Measurements from ENCODE around the gene WNT3. TPM values are rescaled to one million over a fixed set of nuclear protein-coding genes. Genes with fewer than 3 reads are reported as not detected.

Gene WNT3
- total and polyA plus RNA-seq, 3 experiments from 2014 or later = not detected

DNA sequence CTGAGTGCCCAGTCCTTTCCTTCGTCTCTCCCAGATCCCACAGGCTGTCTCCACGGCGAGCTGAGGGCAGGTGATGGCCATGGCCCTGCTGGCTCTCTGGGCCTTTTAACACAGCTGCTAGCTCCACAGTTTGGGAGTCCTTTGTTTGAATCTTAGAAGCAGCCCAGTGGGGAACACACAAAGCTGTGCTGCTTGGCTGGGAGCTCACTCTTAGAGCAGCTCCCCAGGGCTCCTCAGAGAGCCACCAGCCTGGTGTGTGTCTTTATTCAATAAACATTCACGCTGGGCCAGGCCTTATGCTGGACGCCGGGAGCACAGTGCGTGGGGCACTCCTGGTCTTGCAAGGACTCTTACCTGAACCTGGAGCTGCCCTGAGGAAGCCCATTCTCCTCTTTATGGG lies 29.7 kb downstream of the WNT3 start:
- H3K9me3 ChIP-seq (ENCODE audit: low read length) = no peaks in the 10 kb centered on the region
- peaks cover 0 to 3% (median 0%) of the 10 kb centered on the region in 3 donors for H3K36me3 Mint-ChIP-seq
- H3K36me3 ChIP-seq (ENCODE audit: insufficient read depth, low read length) = no peaks in the 10 kb centered on the region
- no peak overlapping the region for H3K4me3 ChIP-seq (ENCODE audit: low read length)
- ChIA-PET POLR2A (no interaction called here), CTCF (interaction anchor here (0.9 to 1.0 kb wide), 2 partner anchors 17 to 34 kb away, joined by 3 read pairs; no protein-coding TSS in a partner anchor)
- H3K4me3 Mint-ChIP-seq = no peak overlapping the region
- DNase-seq = no peak
- no peaks in the 10 kb centered on the region for H3K4me1 Mint-ChIP-seq
- no peak overlapping the region for H3K27ac ChIP-seq (ENCODE audit: low read depth, low read length)
- no peaks in the 10 kb centered on the region for H3K27me3 ChIP-seq (ENCODE audit: insufficient read depth, low read length, poor library complexity, severe bottlenecking)
- no peaks in the 10 kb centered on the region for H3K4me1 ChIP-seq (ENCODE audit: insufficient read depth, low read length)
- peaks cover 18 to 37% of the 10 kb centered on the region in 2 donors for H3K27me3 Mint-ChIP-seq
- no peak overlapping the region for H3K27ac Mint-ChIP-seq
- peaks cover 0 to 2% (median 0%) of the 10 kb centered on the region in 5 donors for H3K9me3 Mint-ChIP-seq

DNA sequence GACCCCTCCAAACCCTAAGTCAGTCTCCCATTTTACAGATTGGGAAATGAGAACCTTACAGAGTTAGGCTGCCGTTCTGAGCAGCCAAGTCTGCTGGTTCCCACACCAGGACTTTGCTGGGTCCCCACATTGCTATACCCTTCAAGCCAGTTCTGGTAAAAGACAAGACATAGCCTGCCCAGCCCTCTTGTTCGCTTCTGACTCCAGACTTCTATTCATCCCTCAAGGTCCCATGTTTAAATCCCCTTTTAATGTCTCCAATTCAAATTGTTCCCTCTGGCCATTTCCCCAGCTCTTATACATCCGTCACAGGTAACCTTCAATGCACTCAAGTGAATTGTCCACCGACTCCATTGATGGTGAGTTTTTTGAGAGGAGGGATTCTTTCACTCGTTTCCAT lies 30.2 kb downstream of the WNT3 start:
- no peak overlapping the region for H3K27ac ChIP-seq (ENCODE audit: low read depth, low read length)
- H3K9me3 ChIP-seq (ENCODE audit: low read length) = no peaks in the 10 kb centered on the region
- peaks cover 0 to 2% (median 0%) of the 10 kb centered on the region in 5 donors for H3K9me3 Mint-ChIP-seq
- no peak overlapping the region for H3K27ac Mint-ChIP-seq
- POLR2A ChIA-PET = no interaction called here
- peaks cover 0 to 3% (median 0%) of the 10 kb centered on the region in 3 donors for H3K36me3 Mint-ChIP-seq
- no peak overlapping the region for H3K4me3 Mint-ChIP-seq
- H3K36me3 ChIP-seq (ENCODE audit: insufficient read depth, low read length) = no peaks in the 10 kb centered on the region
- no peak for DNase-seq
- no peaks in the 10 kb centered on the region for H3K4me1 Mint-ChIP-seq
- no peaks in the 10 kb centered on the region for H3K4me1 ChIP-seq (ENCODE audit: insufficient read depth, low read length)
- H3K27me3 Mint-ChIP-seq = peaks cover 18 to 33% of the 10 kb centered on the region in 2 donors
- no peaks in the 10 kb centered on the region for H3K27me3 ChIP-seq (ENCODE audit: insufficient read depth, low read length, poor library complexity, severe bottlenecking)
- H3K4me3 ChIP-seq (ENCODE audit: low read length) = no peak overlapping the region
- CTCF ChIA-PET = interaction anchor here (0.9 to 1.0 kb wide), 2 partner anchors 18 to 34 kb away, joined by 3 read pairs; no protein-coding TSS in a partner anchor

DNA sequence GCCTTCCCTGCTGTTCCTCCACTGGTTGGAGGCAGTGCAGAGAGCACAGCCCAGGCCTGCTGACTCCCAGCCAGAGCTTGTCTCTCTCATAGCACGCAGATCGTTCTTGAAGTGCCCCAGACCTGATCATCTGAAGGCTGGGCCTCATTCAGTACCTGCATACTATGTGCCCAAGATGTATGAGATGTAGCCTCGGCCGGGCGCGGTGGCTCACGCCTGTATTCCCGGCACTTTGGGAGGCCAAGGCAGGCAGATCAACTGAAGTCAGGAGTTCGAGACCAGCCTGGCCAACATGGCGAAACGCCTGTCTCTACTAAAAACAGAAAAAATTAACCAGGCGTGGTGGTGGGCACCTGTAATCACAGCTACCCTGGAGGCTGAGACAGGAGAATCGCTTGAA lies 31.0 kb downstream of the WNT3 start:
- no peaks in the 10 kb centered on the region for H3K4me1 Mint-ChIP-seq
- no peak overlapping the region for H3K27ac Mint-ChIP-seq
- no peaks in the 10 kb centered on the region for H3K4me1 ChIP-seq (ENCODE audit: insufficient read depth, low read length)
- peaks cover 0 to 2% (median 0%) of the 10 kb centered on the region in 5 donors for H3K9me3 Mint-ChIP-seq
- DNase-seq = no peak
- no peak overlapping the region for H3K4me3 ChIP-seq (ENCODE audit: low read length)
- ChIA-PET CTCF (no interaction called here), POLR2A (no interaction called here)
- H3K4me3 Mint-ChIP-seq = no peak overlapping the region
- peaks cover 0 to 3% (median 0%) of the 10 kb centered on the region in 3 donors for H3K36me3 Mint-ChIP-seq
- H3K27me3 ChIP-seq (ENCODE audit: insufficient read depth, low read length, poor library complexity, severe bottlenecking) = no peaks in the 10 kb centered on the region
- H3K27ac ChIP-seq (ENCODE audit: low read depth, low read length) = no peak overlapping the region
- peaks cover 18 to 32% of the 10 kb centered on the region in 2 donors for H3K27me3 Mint-ChIP-seq
- no peaks in the 10 kb centered on the region for H3K36me3 ChIP-seq (ENCODE audit: insufficient read depth, low read length)
- H3K9me3 ChIP-seq (ENCODE audit: low read length) = no peaks in the 10 kb centered on the region

DNA sequence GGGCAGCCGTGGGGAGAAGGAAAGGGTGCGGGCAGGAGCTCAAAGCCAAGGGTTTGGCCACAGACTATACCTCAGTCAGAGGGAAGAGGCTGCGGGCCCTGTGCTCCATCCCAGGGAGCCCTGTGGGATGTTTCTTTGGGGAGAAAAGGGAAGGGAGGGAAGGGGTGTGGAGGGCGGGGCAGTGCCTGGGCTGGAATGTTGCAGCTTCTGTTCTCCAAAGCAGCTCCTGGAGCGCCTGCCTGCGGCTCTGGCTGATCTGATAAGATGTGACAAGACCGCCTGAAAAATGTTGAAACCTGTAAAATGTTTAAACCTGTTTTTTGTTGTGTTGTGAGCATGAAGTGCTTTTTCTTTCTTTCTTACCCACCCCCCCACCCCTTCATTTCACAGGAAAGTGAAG lies 32.8 kb downstream of the WNT3 start:
- Histone ChIP-seq H3K4me1 (ENCODE audit: insufficient read depth, low read length) (no peaks in the 10 kb centered on the region), H3K9me3 (ENCODE audit: low read length) (no peaks in the 10 kb centered on the region), H3K27me3 (ENCODE audit: insufficient read depth, low read length, poor library complexity, severe bottlenecking) (no peaks in the 10 kb centered on the region), H3K36me3 (ENCODE audit: insufficient read depth, low read length) (no peaks in the 10 kb centered on the region), H3K27ac (ENCODE audit: low read depth, low read length) (no peak overlapping the region), H3K4me3 (ENCODE audit: low read length) (no peak overlapping the region)
- H3K27me3 Mint-ChIP-seq = peaks cover 14 to 19% of the 10 kb centered on the region in 2 donors
- no peaks in the 10 kb centered on the region for H3K4me1 Mint-ChIP-seq
- H3K36me3 Mint-ChIP-seq = peaks cover 0 to 3% (median 0%) of the 10 kb centered on the region in 3 donors
- DNase-seq = no peak
- ChIA-PET POLR2A (no interaction called here), CTCF (no interaction called here)
- no peak overlapping the region for H3K27ac Mint-ChIP-seq
- peaks cover 0 to 2% (median 0%) of the 10 kb centered on the region in 5 donors for H3K9me3 Mint-ChIP-seq
- no peak overlapping the region for H3K4me3 Mint-ChIP-seq

DNA sequence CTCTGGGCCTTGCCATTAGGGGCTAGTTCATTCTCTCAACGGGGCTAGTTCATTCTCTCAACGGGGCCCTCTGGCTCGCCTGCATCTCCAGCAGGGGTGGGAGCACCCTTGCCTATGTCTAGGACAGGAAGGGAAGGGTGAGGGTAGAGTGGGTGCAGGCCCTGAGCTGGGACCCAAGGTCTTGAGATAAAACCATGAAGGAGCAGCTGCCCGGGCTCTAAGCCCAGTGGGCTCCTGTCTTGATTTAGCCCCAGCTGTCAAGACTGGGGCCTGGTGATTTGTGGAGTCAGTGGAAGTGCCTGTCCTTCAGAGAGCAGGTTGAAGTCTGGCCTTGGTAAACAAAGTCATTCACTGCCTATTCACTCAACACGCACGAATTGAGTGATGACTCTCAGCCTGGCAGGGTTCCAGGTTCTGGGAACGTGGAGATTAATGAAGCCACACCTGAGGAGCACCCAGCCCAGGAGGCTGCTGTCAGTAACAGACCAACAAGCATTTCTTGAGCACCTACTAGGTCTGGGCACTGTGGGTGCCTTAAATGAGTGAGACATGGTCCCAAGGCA lies 35.4 kb downstream of the WNT3 start:
- DNase-seq = no peak
- ChIA-PET CTCF (interaction anchor here (1.0 kb wide), 1 partner anchor 25 kb away, joined by 3 read pairs; no protein-coding TSS in a partner anchor), POLR2A (no interaction called here)
- Histone ChIP-seq H3K4me1 (ENCODE audit: insufficient read depth, low read length) (no peaks in the 10 kb centered on the region), H3K27ac (ENCODE audit: low read depth, low read length) (no peak overlapping the region), H3K9me3 (ENCODE audit: low read length) (no peaks in the 10 kb centered on the region), H3K27me3 (ENCODE audit: insufficient read depth, low read length, poor library complexity, severe bottlenecking) (no peaks in the 10 kb centered on the region), H3K36me3 (ENCODE audit: insufficient read depth, low read length) (no peaks in the 10 kb centered on the region), H3K4me3 (ENCODE audit: low read length) (no peak overlapping the region)
- H3K4me3 Mint-ChIP-seq = no peak overlapping the region
- H3K36me3 Mint-ChIP-seq = no peaks in the 10 kb centered on the region
- peaks cover 18% of the 10 kb centered on the region in 2 donors for H3K27me3 Mint-ChIP-seq
- no peak overlapping the region for H3K27ac Mint-ChIP-seq
- no peaks in the 10 kb centered on the region for H3K9me3 Mint-ChIP-seq
- no peaks in the 10 kb centered on the region for H3K4me1 Mint-ChIP-seq

DNA sequence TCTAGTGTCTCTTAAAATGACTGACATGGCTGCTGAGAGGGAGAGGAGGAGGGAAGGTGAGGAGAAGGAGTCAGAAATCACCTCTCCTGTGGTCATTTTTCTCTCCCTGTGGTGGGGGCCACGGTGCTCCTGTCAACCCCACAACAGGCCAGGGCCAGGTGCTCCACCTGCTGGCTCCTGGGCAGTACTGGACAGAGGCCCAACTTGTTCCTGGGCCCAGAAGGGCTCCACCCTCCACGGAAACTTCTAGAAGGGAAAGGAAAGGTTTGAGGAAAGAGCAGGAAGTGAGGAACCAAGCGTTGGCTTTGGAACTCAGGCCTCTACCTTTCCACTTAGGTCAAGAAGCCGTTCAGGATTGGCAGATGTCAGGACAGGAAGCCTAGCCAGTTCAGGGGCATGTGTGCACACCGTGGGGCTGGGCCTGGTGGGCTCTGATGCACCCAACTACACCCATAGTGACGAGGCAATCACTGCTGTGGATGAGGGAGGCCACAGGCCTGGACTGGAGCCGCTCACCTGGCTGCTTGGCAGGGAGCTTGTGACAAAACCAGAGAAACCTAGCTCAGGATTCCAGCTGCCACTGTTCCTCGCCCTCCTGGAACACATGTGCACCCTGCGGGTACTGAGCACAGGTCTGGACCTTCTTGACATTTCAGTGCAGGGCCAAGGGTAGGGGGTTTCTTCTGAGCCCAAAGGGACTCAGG lies 36.1 kb downstream of the WNT3 start:
- ChIA-PET POLR2A (no interaction called here), CTCF (no interaction called here)
- no peaks in the 10 kb centered on the region for H3K36me3 ChIP-seq (ENCODE audit: insufficient read depth, low read length)
- H3K4me1 Mint-ChIP-seq = no peaks in the 10 kb centered on the region
- H3K36me3 Mint-ChIP-seq = no peaks in the 10 kb centered on the region
- H3K27me3 ChIP-seq (ENCODE audit: insufficient read depth, low read length, poor library complexity, severe bottlenecking) = no peaks in the 10 kb centered on the region
- H3K27ac ChIP-seq (ENCODE audit: low read depth, low read length) = no peak overlapping the region
- no peaks in the 10 kb centered on the region for H3K4me1 ChIP-seq (ENCODE audit: insufficient read depth, low read length)
- no peak overlapping the region for H3K4me3 Mint-ChIP-seq
- no peak for DNase-seq
- no peaks in the 10 kb centered on the region for H3K9me3 ChIP-seq (ENCODE audit: low read length)
- no peaks in the 10 kb centered on the region for H3K9me3 Mint-ChIP-seq
- H3K4me3 ChIP-seq (ENCODE audit: low read length) = no peak overlapping the region
- peaks cover 18 to 25% of the 10 kb centered on the region in 2 donors for H3K27me3 Mint-ChIP-seq
- no peak overlapping the region for H3K27ac Mint-ChIP-seq

DNA sequence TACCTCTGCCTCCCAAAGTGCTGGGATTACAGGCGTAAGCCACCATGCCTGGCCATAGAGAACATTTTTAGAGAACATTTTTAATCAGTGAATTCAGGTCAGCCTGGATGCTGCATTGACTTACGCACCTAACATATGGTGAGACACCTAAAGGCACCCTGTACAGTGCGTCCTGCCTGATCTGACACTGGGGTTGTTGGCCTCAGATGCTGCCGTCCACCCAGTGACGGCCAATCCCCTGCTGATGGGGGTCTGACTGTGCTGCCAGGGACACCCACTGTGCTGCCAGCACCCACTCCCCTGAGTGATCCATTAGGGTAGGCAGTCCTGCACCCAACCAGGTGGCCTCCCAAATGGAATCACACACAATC lies 38.5 kb downstream of the WNT3 start:
- Mint-ChIP-seq H3K27me3 (peaks cover 25 to 39% of the 10 kb centered on the region in 2 donors), H3K4me1 (no peaks in the 10 kb centered on the region), H3K9me3 (no peaks in the 10 kb centered on the region), H3K4me3 (no peak overlapping the region), H3K36me3 (no peaks in the 10 kb centered on the region), H3K27ac (no peak overlapping the region)
- ChIA-PET POLR2A (no interaction called here), CTCF (no interaction called here)
- no peaks in the 10 kb centered on the region for H3K27me3 ChIP-seq (ENCODE audit: insufficient read depth, low read length, poor library complexity, severe bottlenecking)
- H3K4me3 ChIP-seq (ENCODE audit: low read length) = no peak overlapping the region
- H3K36me3 ChIP-seq (ENCODE audit: insufficient read depth, low read length) = no peaks in the 10 kb centered on the region
- H3K27ac ChIP-seq (ENCODE audit: low read depth, low read length) = no peak overlapping the region
- no peak for DNase-seq
- H3K4me1 ChIP-seq (ENCODE audit: insufficient read depth, low read length) = no peaks in the 10 kb centered on the region
- H3K9me3 ChIP-seq (ENCODE audit: low read length) = no peaks in the 10 kb centered on the region

DNA sequence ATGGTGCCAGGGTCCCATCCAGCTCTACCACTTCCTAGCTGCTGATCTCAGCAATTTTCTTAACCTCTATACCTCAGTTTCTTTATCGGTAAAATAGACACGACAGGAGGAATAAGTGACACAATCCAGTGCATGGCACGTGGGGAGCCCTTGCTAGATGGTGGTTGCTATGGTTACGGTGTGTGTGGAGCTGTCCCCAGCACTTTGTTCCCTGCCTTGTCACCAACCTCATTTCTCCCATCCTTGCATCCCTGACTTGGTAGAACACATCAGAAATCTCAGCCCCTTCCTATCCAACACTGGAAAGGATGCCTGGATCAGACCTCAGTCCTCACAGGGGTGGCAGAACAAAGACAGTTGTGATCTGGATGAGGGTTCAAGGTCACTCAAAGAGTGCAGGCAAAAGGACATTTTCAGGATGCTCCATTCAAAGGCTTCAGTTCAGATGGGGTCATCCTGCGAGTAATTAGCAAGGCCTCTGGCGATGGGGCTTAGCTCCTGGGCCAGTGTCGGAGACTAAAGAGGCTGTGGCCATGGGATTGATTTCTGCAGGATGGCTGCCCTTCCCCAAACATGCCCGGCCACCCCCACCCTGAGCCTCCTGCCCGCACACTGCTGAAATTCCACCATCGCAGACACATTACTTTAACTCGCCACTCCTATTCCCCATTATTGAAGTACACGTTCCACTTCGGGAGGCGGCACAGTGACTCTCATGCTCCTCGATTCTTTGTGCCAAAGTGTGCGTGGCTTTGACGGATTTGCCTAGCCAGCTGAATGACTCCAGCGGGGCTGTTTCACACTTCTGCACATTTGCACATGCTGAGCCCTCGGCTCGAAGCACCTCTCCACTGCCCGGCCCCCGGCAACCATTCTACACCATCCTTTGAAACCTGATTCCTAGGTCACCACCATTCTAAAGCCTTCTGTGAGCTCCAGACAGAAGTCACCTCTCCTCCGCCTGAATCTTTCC lies 40.3 kb downstream of the WNT3 start:
- no peak overlapping the region for H3K27ac ChIP-seq (ENCODE audit: low read depth, low read length)
- H3K27me3 ChIP-seq (ENCODE audit: insufficient read depth, low read length, poor library complexity, severe bottlenecking) = peaks cover 7% of the 10 kb centered on the region
- H3K4me3 Mint-ChIP-seq = no peak overlapping the region
- H3K4me3 ChIP-seq (ENCODE audit: low read length) = no peak overlapping the region
- no peaks in the 10 kb centered on the region for H3K4me1 ChIP-seq (ENCODE audit: insufficient read depth, low read length)
- no peaks in the 10 kb centered on the region for H3K36me3 ChIP-seq (ENCODE audit: insufficient read depth, low read length)
- CTCF ChIA-PET = no interaction called here
- no peak for DNase-seq
- H3K27me3 Mint-ChIP-seq = peaks cover 23 to 50% of the 10 kb centered on the region in 2 donors
- no peaks in the 10 kb centered on the region for H3K9me3 ChIP-seq (ENCODE audit: low read length)
- no peak overlapping the region for H3K27ac Mint-ChIP-seq
- no peaks in the 10 kb centered on the region for H3K9me3 Mint-ChIP-seq
- peaks cover 0 to 1% (median 0%) of the 10 kb centered on the region in 3 donors for H3K4me1 Mint-ChIP-seq
- H3K36me3 Mint-ChIP-seq = no peaks in the 10 kb centered on the region
- POLR2A ChIA-PET = no interaction called here
